Fibroblast of lung (primary cell): ENCODE data around the gene TM4SF18. TPM values are rescaled to one million over a fixed set of nuclear protein-coding genes. Genes with fewer than 3 reads are reported as not detected.
A peak's percentile ranks its signal among the peaks of the same experiment; 100 is the strongest.

Source experiments
- DNase-seq, 2 donors: peaks; one replicate each; pipeline versions ENCODE4 v3.0.0 to v3.0.0-alpha.2; 2010; ENCODE audit warnings: low read depth in 2 of 2
- H2AFZ ChIP-seq: 2 replicates; pipeline ENCODE4 v1.5.1; 2012; ENCODE audit warnings: low read length, control low read depth, inconsistent platforms
- H3K27ac ChIP-seq: 2 replicates; pipeline ENCODE4 v1.5.1; 2011; ENCODE audit warnings: low read length, control low read depth; ENCODE audit not compliant: insufficient read depth
- H3K27me3 ChIP-seq: 2 replicates; pipeline ENCODE4 v1.5.1; 2011; ENCODE audit warnings: mild to moderate bottlenecking, low read length; ENCODE audit not compliant: control insufficient read depth, insufficient read depth
- H3K36me3 ChIP-seq: 2 replicates; pipeline ENCODE4 v1.5.1; 2011; ENCODE audit warnings: low read length; ENCODE audit not compliant: control insufficient read depth, insufficient read depth
- H3K4me1 ChIP-seq: 2 replicates; pipeline ENCODE4 v1.5.1; 2011; ENCODE audit warnings: low read length; ENCODE audit not compliant: control insufficient read depth, insufficient read depth; ENCODE audit errors: extremely low read depth
- H3K4me2 ChIP-seq: 2 replicates; pipeline ENCODE4 v1.5.1; 2011; ENCODE audit warnings: low read length, control low read depth; ENCODE audit not compliant: insufficient read depth; ENCODE audit errors: extremely low read depth
- H3K4me3 ChIP-seq, 4 experiments: fragments of 200-600 bp in 1 of 4; sonication (generic) in 1 of 4; replicated peaks in 1 of 4; 2 replicates each; pipeline ENCODE4 v1.5.1; 2011 to 2016; ENCODE audit warnings: low read length in 4 of 4, low read depth in 3 of 4, mild to moderate bottlenecking in 3 of 4, control low read depth in 2 of 4, inconsistent platforms in 1 of 4, mixed read lengths in 1 of 4; ENCODE audit not compliant: insufficient read depth in 1 of 4; ENCODE audit errors: control extremely low read depth in 1 of 4
- H3K79me2 ChIP-seq: 2 replicates; pipeline ENCODE4 v1.5.1; 2012; ENCODE audit warnings: mild to moderate bottlenecking, low read length, inconsistent platforms; ENCODE audit not compliant: control insufficient read depth, insufficient read depth
- H3K9ac ChIP-seq: 2 replicates; pipeline ENCODE4 v1.5.1; 2011; ENCODE audit warnings: mild to moderate bottlenecking, low read length, control low read depth; ENCODE audit not compliant: insufficient read depth
- H3K9me3 ChIP-seq: 2 replicates; pipeline ENCODE4 v1.5.1; 2012; ENCODE audit warnings: low read depth, low read length; ENCODE audit not compliant: control insufficient read depth, insufficient read depth
- H4K20me1 ChIP-seq: 2 replicates; pipeline ENCODE4 v1.5.1; 2011; ENCODE audit warnings: low read length; ENCODE audit not compliant: control insufficient read depth, insufficient read depth; ENCODE audit errors: extremely low read depth
- CTCF ChIP-seq, 2 donors: IDR thresholded peaks in 1 of 2; conservative IDR thresholded peaks in 1 of 2; 1 replicate in 1 of 2; 2 replicates in 1 of 2; pipeline ENCODE4 v1.5.1; 2011 to 2012; ENCODE audit warnings: low read length in 2 of 2, control low read depth in 1 of 2, inconsistent platforms in 1 of 2, low read depth in 1 of 2, mild to moderate bottlenecking in 1 of 2
- EZH2 ChIP-seq: IDR thresholded peaks from 2 replicates; pipeline ENCODE4 v1.5.1; 2012; ENCODE audit warnings: low read length, control low read depth, mild to moderate bottlenecking; ENCODE audit errors: missing control alignments
- polyA plus RNA-seq, 2 donors: library from polyadenylated mRNA; depleted of rRNA in 1 of 2; stranded (reverse) in 1 of 2; unstranded in 1 of 2; fragments of >200 nt; gene quantifications; 2 replicates each; pipeline ENCODE4 v1.2.1, GENCODE V29; 2011 to 2012; ENCODE audit warnings: missing spikeins in 1 of 2
- total RNA-seq: library from RNA; depleted of rRNA; stranded (reverse); fragments of >200 nt; gene quantifications from 2 replicates; pipeline ENCODE4 v1.2.1, GENCODE V29; 2014

TM4SF18 gene
- total and polyA plus RNA-seq, 2 donors (not counting 1 experiment from before 2014, with no cell fraction given) = not detected

- H3K36me3 ChIP-seq = peaks cover 6% of the 10 kb centered on the region
- H3K4me1 ChIP-seq = peaks cover 32% of the 10 kb centered on the region
- peak within 1 kb of the TSS; percentile 47 to 74 (median 68) for H3K4me3 ChIP-seq
- no peaks in the 10 kb centered on the region for H3K27me3 ChIP-seq
- H4K20me1 ChIP-seq = no peaks in the 10 kb centered on the region
- peak within 1 kb of the TSS; percentile 69 for H3K9ac ChIP-seq
- peak within 1 kb of the TSS; percentile 1 for H2AFZ ChIP-seq
- peak within 1 kb of the TSS; percentile 65 for H3K27ac ChIP-seq
- no peaks in the 10 kb centered on the region for H3K9me3 ChIP-seq
- DNase-seq = peak; percentile 90 to 97
- peaks cover 38% of the 10 kb centered on the region for H3K79me2 ChIP-seq
- TF ChIP-seq EZH2 (no peak), CTCF (conservative IDR thresholded peaks at IDR 0.05 in 1 of 2, IDR thresholded peaks at IDR 0.05 in 1 of 2; ENCODE audit: low read depth in 1 of 2, low read length in 2 of 2) (no peak)
- H3K4me2 ChIP-seq = peak within 1 kb of the TSS; percentile 76
These were observed 44.2 kb upstream of the TM4SF18 start, which contains the start of gene TM4SF1 for GRCh38 chr3:149377408-149378364. Gene TM4SF1 (minus strand): TSS chr3:149377649. CDS start chr3:149377547, 102 bp downstream.

GRCh38 chr3:149376718-149377407, 43.4 kb upstream of the TM4SF18 start:
- Histone ChIP-seq H4K20me1 (no peaks in the 10 kb centered on the region), H3K79me2 (peaks cover 40% of the 10 kb centered on the region), H3K27ac (peak overlapping the region; percentile 65), H2AFZ (no peak overlapping the region), H3K4me1 (peaks cover 26% of the 10 kb centered on the region), H3K9me3 (no peaks in the 10 kb centered on the region), H3K4me3 (peak overlapping the region; percentile 47 to 74 (median 68)), H3K27me3 (no peaks in the 10 kb centered on the region), H3K9ac (peak overlapping the region; percentile 69), H3K36me3 (peaks cover 6% of the 10 kb centered on the region), H3K4me2 (peak overlapping the region; percentile 76)
- TF ChIP-seq EZH2 = no peak
- no peak for TF ChIP-seq CTCF (conservative IDR thresholded peaks at IDR 0.05 in 1 of 2, IDR thresholded peaks at IDR 0.05 in 1 of 2; ENCODE audit: low read depth in 1 of 2, low read length in 2 of 2)
- DNase-seq = peak; percentile 76 to 81
